Neural cell (in vitro differentiated cells): ENCODE results near the gene ADAM10. TPM values are rescaled to one million over a fixed set of nuclear protein-coding genes. Genes with fewer than 3 reads are reported as not detected.

Experiments
- H2AFZ ChIP-seq: fragments of 200-600, 300-800 bp; sonication (generic), shearing (Covaris generic); 2 replicates; pipeline ENCODE4 v1.6.0; 2014; ENCODE audit warnings: low read depth, mild to moderate bottlenecking, antibody characterized with exemption, low read length, moderate library complexity
- H3F3A ChIP-seq: fragments of 200-600 bp; shearing (Covaris generic); 2 replicates; pipeline ENCODE4 v1.6.1; 2016; ENCODE audit warnings: mild to moderate bottlenecking, moderate library complexity, mixed read lengths, antibody characterized with exemption, low read length; ENCODE audit not compliant: insufficient read depth, poor library complexity, severe bottlenecking
- H3K27ac ChIP-seq: fragments of 200-600, 300-800 bp; sonication (generic), shearing (Covaris generic); 2 replicates; pipeline ENCODE4 v1.5.1; 2014; ENCODE audit warnings: mild to moderate bottlenecking, low read length, moderate library complexity
- H3K27me3 ChIP-seq: fragments of 300-800, 200-600 bp; sonication (generic), shearing (Covaris generic); 2 replicates; pipeline ENCODE4 v1.6.0; 2014; ENCODE audit warnings: mild to moderate bottlenecking, low read depth, low read length, moderate library complexity; ENCODE audit not compliant: insufficient read depth
- H3K36me3 ChIP-seq: fragments of 300-800, 200-600 bp; sonication (generic), shearing (Covaris generic); 2 replicates; pipeline ENCODE4 v1.5.1; 2014; ENCODE audit warnings: mild to moderate bottlenecking, antibody characterized with exemption, low read length, moderate library complexity; ENCODE audit not compliant: insufficient read depth
- H3K4me2 ChIP-seq: fragments of 300-800, 200-600 bp; sonication (generic), shearing (Covaris generic); 2 replicates; pipeline ENCODE4 v1.6.0; 2014; ENCODE audit warnings: mild to moderate bottlenecking, low read length
- H3K4me3 ChIP-seq: fragments of 300-800, 200-600 bp; sonication (generic), shearing (Covaris generic); 2 replicates; pipeline ENCODE4 v1.5.1; 2014; ENCODE audit warnings: mild to moderate bottlenecking, low read length, moderate library complexity
- H3K79me2 ChIP-seq: fragments of 200-600 bp; shearing (Covaris generic); replicated peaks from 2 replicates; pipeline ENCODE4 v1.6.0; 2014; ENCODE audit warnings: mild to moderate bottlenecking, low read length, moderate library complexity; ENCODE audit not compliant: insufficient read depth
- H3K9ac ChIP-seq: fragments of 300-800, 200-600 bp; sonication (generic), shearing (Covaris generic); 2 replicates; pipeline ENCODE4 v1.6.1; 2016; ENCODE audit warnings: mild to moderate bottlenecking, low read length, mixed read lengths
- H3K9me2 ChIP-seq: fragments of 200-600 bp; shearing (Covaris generic); 2 replicates; pipeline ENCODE4 v1.6.1; 2016; ENCODE audit warnings: mild to moderate bottlenecking, low read length, mixed read lengths; ENCODE audit not compliant: insufficient read depth
- H3K9me3 ChIP-seq: fragments of 200-600, 300-800 bp; sonication (generic), shearing (Covaris generic); 2 replicates; pipeline ENCODE4 v1.6.1; 2016; ENCODE audit warnings: mild to moderate bottlenecking, mixed run types, low read length, moderate library complexity, mixed read lengths
- H4K20me1 ChIP-seq: fragments of 200-600 bp; shearing (Covaris generic); 2 replicates; pipeline ENCODE4 v1.6.1; 2016; ENCODE audit warnings: mild to moderate bottlenecking, mixed run types; ENCODE audit not compliant: insufficient read depth
- CTCF ChIP-seq: fragments of 450-650 bp; IDR thresholded peaks from 2 replicates; pipeline ENCODE4 v1.5.1; 2014; ENCODE audit warnings: antibody characterized with exemption, mild to moderate bottlenecking, moderate library complexity; ENCODE audit not compliant: poor library complexity, severe bottlenecking
- EP300 ChIP-seq: fragments of 450-650 bp; conservative IDR thresholded peaks from 2 replicates; pipeline ENCODE4 v1.6.1; 2014; ENCODE audit warnings: antibody characterized with exemption, mild to moderate bottlenecking, moderate library complexity; ENCODE audit not compliant: poor library complexity, severe bottlenecking
- EZH2 ChIP-seq: fragments of 200-600, 300-800 bp; shearing (Covaris generic), sonication (generic); IDR thresholded peaks from 2 replicates; pipeline ENCODE4 v1.6.1; 2014; ENCODE audit warnings: antibody characterized with exemption, low read length, borderline replicate concordance, mild to moderate bottlenecking; ENCODE audit not compliant: insufficient read depth, poor library complexity, severe bottlenecking
- MXI1 ChIP-seq: fragments of 450-650 bp; conservative IDR thresholded peaks from 2 replicates; pipeline ENCODE4 v1.6.1; 2014; ENCODE audit warnings: antibody characterized with exemption, mild to moderate bottlenecking; ENCODE audit not compliant: poor library complexity, severe bottlenecking
- POLR2AphosphoS5 ChIP-seq: IDR thresholded peaks from 2 replicates; pipeline ENCODE4 v1.6.1; 2012
- RAD21 ChIP-seq: fragments of 450-650 bp; conservative IDR thresholded peaks from 2 replicates; pipeline ENCODE4 v1.6.1; 2014; ENCODE audit warnings: antibody characterized with exemption, mild to moderate bottlenecking, moderate library complexity
- SMC3 ChIP-seq: fragments of 450-650 bp; conservative IDR thresholded peaks from 2 replicates; pipeline ENCODE4 v1.6.1; 2014; ENCODE audit warnings: antibody characterized with exemption, mild to moderate bottlenecking, moderate library complexity; ENCODE audit not compliant: poor library complexity
- TAF1 ChIP-seq: IDR thresholded peaks from 2 replicates; pipeline ENCODE4 v1.6.1; 2012; ENCODE audit warnings: low read depth
- polyA plus RNA-seq: library from polyadenylated mRNA; depleted of rRNA; stranded (reverse); fragments of >200 nt; gene quantifications from 2 replicates; pipeline ENCODE4 v1.2.3, GENCODE V29; 2014
- TF ChIP-seq, protein P1 (sequence below): IDR thresholded peaks from 2 replicates; pipeline ENCODE4 v1.6.1; 2012; ENCODE audit warnings: borderline replicate concordance

The ADAM10 gene
- polyA plus RNA-seq, 1 donor from 2014 or later, result 66.3 TPM

GRCh38 chr15:58555162-58556027, 194.1 kb downstream of the ADAM10 start:
- H3K79me2 ChIP-seq, result no peaks in the 10 kb centered on the region
- no peak overlapping the region for H3K9ac ChIP-seq
- H4K20me1 ChIP-seq, result no peaks in the 10 kb centered on the region
- no peak overlapping the region for H3K4me3 ChIP-seq
- no peaks in the 10 kb centered on the region for H3F3A ChIP-seq
- no peak overlapping the region for H3K27ac ChIP-seq
- no peaks in the 10 kb centered on the region for H3K9me3 ChIP-seq
- H3K4me2 ChIP-seq, result no peak overlapping the region
- TF ChIP-seq CTCF (no peak), EP300 (no peak), EZH2 (no peak), SMC3 (no peak), TAF1 (no peak), MXI1 (no peak), POLR2AphosphoS5 (no peak), RAD21 (no peak)
- TF ChIP-seq, protein P1, sequence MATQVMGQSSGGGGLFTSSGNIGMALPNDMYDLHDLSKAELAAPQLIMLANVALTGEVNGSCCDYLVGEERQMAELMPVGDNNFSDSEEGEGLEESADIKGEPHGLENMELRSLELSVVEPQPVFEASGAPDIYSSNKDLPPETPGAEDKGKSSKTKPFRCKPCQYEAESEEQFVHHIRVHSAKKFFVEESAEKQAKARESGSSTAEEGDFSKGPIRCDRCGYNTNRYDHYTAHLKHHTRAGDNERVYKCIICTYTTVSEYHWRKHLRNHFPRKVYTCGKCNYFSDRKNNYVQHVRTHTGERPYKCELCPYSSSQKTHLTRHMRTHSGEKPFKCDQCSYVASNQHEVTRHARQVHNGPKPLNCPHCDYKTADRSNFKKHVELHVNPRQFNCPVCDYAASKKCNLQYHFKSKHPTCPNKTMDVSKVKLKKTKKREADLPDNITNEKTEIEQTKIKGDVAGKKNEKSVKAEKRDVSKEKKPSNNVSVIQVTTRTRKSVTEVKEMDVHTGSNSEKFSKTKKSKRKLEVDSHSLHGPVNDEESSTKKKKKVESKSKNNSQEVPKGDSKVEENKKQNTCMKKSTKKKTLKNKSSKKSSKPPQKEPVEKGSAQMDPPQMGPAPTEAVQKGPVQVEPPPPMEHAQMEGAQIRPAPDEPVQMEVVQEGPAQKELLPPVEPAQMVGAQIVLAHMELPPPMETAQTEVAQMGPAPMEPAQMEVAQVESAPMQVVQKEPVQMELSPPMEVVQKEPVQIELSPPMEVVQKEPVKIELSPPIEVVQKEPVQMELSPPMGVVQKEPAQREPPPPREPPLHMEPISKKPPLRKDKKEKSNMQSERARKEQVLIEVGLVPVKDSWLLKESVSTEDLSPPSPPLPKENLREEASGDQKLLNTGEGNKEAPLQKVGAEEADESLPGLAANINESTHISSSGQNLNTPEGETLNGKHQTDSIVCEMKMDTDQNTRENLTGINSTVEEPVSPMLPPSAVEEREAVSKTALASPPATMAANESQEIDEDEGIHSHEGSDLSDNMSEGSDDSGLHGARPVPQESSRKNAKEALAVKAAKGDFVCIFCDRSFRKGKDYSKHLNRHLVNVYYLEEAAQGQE, result no peak
- H3K9me2 ChIP-seq, result no peaks in the 10 kb centered on the region
- H3K27me3 ChIP-seq, result no peaks in the 10 kb centered on the region
- H2AFZ ChIP-seq, result no peak overlapping the region
- H3K36me3 ChIP-seq, result no peaks in the 10 kb centered on the region

DNA sequence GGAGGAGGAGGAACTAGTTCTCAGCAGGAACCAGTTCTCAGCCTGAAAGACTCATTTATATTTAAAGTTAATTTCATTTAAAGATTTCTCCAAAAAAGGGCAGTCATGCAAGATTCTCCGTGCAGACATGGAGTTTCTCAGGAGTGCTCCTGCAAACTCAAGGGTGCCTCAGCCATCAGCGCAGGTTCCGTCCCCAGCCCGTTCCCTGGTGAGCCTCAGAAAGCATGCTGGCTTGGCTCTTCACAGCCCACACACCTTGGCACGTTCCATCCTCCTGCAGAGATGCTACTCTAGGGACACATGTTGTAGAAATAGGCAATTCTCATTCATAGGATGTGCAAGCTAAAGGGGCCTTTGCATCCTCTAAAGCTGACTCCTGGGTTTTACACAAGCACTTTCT, 194.7 kb downstream of the ADAM10 start:
- no peak overlapping the region for H3K4me3 ChIP-seq
- no peak overlapping the region for H3K9ac ChIP-seq
- H3K27me3 ChIP-seq, result no peaks in the 10 kb centered on the region
- H3K4me2 ChIP-seq, result no peak overlapping the region
- H3K79me2 ChIP-seq, result no peaks in the 10 kb centered on the region
- H3F3A ChIP-seq, result no peaks in the 10 kb centered on the region
- no peaks in the 10 kb centered on the region for H4K20me1 ChIP-seq
- no peak overlapping the region for H3K27ac ChIP-seq
- H3K9me2 ChIP-seq, result no peaks in the 10 kb centered on the region
- TF ChIP-seq CTCF (no peak), RAD21 (no peak), TAF1 (no peak), POLR2AphosphoS5 (no peak), MXI1 (no peak), EP300 (no peak), EZH2 (no peak), SMC3 (no peak)
- TF ChIP-seq, protein P1, result no peak
- H3K9me3 ChIP-seq, result no peaks in the 10 kb centered on the region
- H2AFZ ChIP-seq, result no peak overlapping the region
- H3K36me3 ChIP-seq, result no peaks in the 10 kb centered on the region
